Esophagus muscularis mucosa (tissue), 3 donors: ENCODE results near the gene NAT14.

Experiments used
- CTCF ChIP-seq, 3 experiments: fragments of 200-600 bp in 2 of 3; fragments of 450-650 bp in 1 of 3; sonication (generic) in 2 of 3; IDR thresholded peaks; one replicate each; pipeline ENCODE4 v1.5.1; 2017 to 2019; ENCODE audit warnings: antibody characterized with exemption in 3 of 3, mild to moderate bottlenecking in 2 of 3, moderate library complexity in 1 of 3
- POLR2A ChIP-seq: fragments of 450-650 bp; IDR thresholded peaks from one replicate; pipeline ENCODE4 v1.6.1; 2017; ENCODE audit warnings: antibody characterized with exemption, moderate library complexity, mild to moderate bottlenecking, low read depth
- POLR2AphosphoS5 ChIP-seq, 2 donors: sonication (generic); formaldehyde crosslinking; IDR thresholded peaks; one replicate each; pipeline ENCODE4 v1.6.1; 2017; ENCODE audit warnings: antibody characterized with exemption in 2 of 2

GRCh38 chr19:55535173-55535964, 50.4 kb downstream of the NAT14 start:
- TF ChIP-seq CTCF (IDR thresholded peaks at IDR 0.05) (no peak), POLR2A (no peak), POLR2AphosphoS5 (IDR thresholded peaks at IDR 0.05) (no peak)
